ENCODE data around the gene MICAL2.

DNA sequence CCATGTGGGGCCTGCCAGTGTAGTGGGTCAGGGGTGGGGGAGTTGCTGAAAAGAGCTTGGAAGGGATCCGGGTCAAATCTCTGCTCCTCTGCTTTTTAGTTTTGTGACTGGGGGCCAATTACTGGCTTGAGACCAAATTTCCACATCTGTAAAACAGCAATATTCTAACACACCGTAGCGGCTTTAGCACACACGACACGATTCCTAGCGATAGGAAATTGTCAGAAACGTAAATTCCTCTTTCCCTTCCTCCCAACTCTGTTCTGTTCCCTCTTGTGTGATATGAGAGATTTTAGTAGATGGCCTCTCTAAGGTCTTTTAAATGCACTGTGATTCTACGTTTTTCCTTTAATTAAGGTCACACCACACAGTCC is 71.9 kb downstream of the MICAL2 start:
- TF ChIP-seq RELA (CRISPR knock-in tag; IDR thresholded peaks at IDR 0.05) (no peak), KLF13 (CRISPR knock-in tag; IDR thresholded peaks at IDR 0.05) (no peak), TBX2 (CRISPR knock-in tag; IDR thresholded peaks at IDR 0.05; ENCODE audit: borderline replicate concordance) (no peak), MXI1 (IDR thresholded peaks at IDR 0.05; ENCODE audit: borderline replicate concordance, low read depth, low read length) (no peak), CBX1 (IDR thresholded peaks at IDR 0.05; ENCODE audit: low read depth) (no peak), KLF6 (CRISPR knock-in tag; IDR thresholded peaks at IDR 0.05) (no peak)
- TF ChIP-seq, protein P1, sequence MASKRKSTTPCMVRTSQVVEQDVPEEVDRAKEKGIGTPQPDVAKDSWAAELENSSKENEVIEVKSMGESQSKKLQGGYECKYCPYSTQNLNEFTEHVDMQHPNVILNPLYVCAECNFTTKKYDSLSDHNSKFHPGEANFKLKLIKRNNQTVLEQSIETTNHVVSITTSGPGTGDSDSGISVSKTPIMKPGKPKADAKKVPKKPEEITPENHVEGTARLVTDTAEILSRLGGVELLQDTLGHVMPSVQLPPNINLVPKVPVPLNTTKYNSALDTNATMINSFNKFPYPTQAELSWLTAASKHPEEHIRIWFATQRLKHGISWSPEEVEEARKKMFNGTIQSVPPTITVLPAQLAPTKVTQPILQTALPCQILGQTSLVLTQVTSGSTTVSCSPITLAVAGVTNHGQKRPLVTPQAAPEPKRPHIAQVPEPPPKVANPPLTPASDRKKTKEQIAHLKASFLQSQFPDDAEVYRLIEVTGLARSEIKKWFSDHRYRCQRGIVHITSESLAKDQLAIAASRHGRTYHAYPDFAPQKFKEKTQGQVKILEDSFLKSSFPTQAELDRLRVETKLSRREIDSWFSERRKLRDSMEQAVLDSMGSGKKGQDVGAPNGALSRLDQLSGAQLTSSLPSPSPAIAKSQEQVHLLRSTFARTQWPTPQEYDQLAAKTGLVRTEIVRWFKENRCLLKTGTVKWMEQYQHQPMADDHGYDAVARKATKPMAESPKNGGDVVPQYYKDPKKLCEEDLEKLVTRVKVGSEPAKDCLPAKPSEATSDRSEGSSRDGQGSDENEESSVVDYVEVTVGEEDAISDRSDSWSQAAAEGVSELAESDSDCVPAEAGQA (IDR thresholded peaks at IDR 0.05; ENCODE audit: low read depth) = no peak
- TF ChIP-seq, protein P1 (CRISPR knock-in tag; IDR thresholded peaks at IDR 0.05; ENCODE audit: borderline replicate concordance) = no peak
- TF ChIP-seq, protein P2, sequence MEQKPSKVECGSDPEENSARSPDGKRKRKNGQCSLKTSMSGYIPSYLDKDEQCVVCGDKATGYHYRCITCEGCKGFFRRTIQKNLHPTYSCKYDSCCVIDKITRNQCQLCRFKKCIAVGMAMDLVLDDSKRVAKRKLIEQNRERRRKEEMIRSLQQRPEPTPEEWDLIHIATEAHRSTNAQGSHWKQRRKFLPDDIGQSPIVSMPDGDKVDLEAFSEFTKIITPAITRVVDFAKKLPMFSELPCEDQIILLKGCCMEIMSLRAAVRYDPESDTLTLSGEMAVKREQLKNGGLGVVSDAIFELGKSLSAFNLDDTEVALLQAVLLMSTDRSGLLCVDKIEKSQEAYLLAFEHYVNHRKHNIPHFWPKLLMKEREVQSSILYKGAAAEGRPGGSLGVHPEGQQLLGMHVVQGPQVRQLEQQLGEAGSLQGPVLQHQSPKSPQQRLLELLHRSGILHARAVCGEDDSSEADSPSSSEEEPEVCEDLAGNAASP (CRISPR knock-in tag; IDR thresholded peaks at IDR 0.05; ENCODE audit: borderline replicate concordance) = no peak
- TF ChIP-seq, protein P3, sequence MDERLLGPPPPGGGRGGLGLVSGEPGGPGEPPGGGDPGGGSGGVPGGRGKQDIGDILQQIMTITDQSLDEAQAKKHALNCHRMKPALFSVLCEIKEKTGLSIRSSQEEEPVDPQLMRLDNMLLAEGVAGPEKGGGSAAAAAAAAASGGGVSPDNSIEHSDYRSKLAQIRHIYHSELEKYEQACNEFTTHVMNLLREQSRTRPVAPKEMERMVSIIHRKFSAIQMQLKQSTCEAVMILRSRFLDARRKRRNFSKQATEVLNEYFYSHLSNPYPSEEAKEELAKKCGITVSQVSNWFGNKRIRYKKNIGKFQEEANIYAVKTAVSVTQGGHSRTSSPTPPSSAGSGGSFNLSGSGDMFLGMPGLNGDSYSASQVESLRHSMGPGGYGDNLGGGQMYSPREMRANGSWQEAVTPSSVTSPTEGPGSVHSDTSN (CRISPR knock-in tag; IDR thresholded peaks at IDR 0.05) = no peak
